DND-41 (cell line): ENCODE results near the gene FABP3.

Experiments
- CTCF ChIP-seq: IDR thresholded peaks from 2 replicates; pipeline ENCODE4 v1.5.1; 2012; ENCODE audit warnings: borderline replicate concordance, low read length, moderate library complexity, mild to moderate bottlenecking; ENCODE audit not compliant: poor library complexity, severe bottlenecking; ENCODE audit errors: extremely low read depth
- EZH2 ChIP-seq: IDR thresholded peaks from 3 replicates; pipeline ENCODE4 v1.6.1; 2012; ENCODE audit warnings: borderline replicate concordance, low read depth, mild to moderate bottlenecking, moderate library complexity, low read length, inconsistent platforms; ENCODE audit not compliant: severe bottlenecking

GRCh38 chr1:31397360-31398095, 24.7 kb upstream of the FABP3 start:
- TF ChIP-seq CTCF (no peak), EZH2 (no peak)
